ENCODE results near the gene TMEM201.

DNA sequence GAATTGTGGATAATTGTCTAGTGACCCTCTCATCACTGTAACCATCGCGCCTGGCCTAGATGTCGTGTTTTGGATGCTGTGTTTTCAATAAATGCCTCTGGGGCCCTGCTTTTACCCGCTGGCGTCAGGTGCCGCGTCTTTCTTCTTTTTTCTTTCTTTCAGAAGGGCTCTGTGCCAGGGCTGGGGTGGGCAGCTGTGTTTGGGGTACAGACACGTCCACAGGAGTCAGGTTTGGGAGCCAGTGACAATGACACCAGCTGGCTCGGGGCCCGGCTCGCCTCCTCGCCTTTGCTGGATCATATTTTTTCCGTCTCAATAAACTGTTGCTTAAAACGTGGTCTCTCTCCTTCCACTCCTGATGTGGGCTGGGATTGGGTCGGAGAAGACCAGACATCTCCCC is 16.1 kb downstream of the TMEM201 start:
- TF ChIP-seq CTCF (conservative IDR thresholded peaks at IDR 0.05; ENCODE audit: low read depth, low read length) (no peak), EZH2 (IDR thresholded peaks at IDR 0.05; ENCODE audit: borderline replicate concordance, low read depth, low read length, poor library complexity, severe bottlenecking) (no peak)

Data from A673 (cell line).